DOHH2 (cell line): ENCODE measurements around the gene DPP7.

Source experiments
- CTCF ChIP-seq: fragments of 200-600 bp; sonication (generic); IDR thresholded peaks from one replicate; pipeline ENCODE4 v1.5.1; 2014; ENCODE audit warnings: antibody characterized with exemption, mild to moderate bottlenecking, low read depth, low read length; ENCODE audit not compliant: poor library complexity, severe bottlenecking
- EZH2phosphoT487 ChIP-seq: fragments of 200-600 bp; sonication (generic); IDR thresholded peaks from 2 replicates; pipeline ENCODE4 v1.6.1; 2017; ENCODE audit warnings: borderline replicate concordance, mild to moderate bottlenecking, antibody characterized with exemption, low read length, moderate library complexity, mixed read lengths

GRCh38 chr9:137138722-137139467, 24.4 kb upstream of the DPP7 start, which contains the start of gene GRIN1:
- TF ChIP-seq CTCF (no peak), EZH2phosphoT487 (no peak)
